Endothelial cell of umbilical vein (primary cell): ENCODE measurements around the gene TMEM214. TPM values are rescaled to one million over a fixed set of nuclear protein-coding genes. Genes with fewer than 3 reads are reported as not detected.

Experiments
- BruUV-seq: library from RNA; stranded (reverse); fragments of 400-500 nt; replicated peaks from 2 replicates; lab custom pipeline; 2021; lab: Mats Ljungman, UMichigan
- CTCF ChIA-PET: fragments of 300-600, 350-600 bp; sonication (Branson Sonifier 250); formaldehyde crosslinking; loops from one replicate; lab custom pipeline; 2021; ENCODE audit warnings: antibody characterized with exemption, inconsistent platforms; lab: Charles Lee
- POLR2A ChIA-PET: fragments of 300-600, 350-600 bp; sonication (Branson Sonifier 250); formaldehyde crosslinking; loops from one replicate; lab custom pipeline; 2021; ENCODE audit warnings: antibody characterized with exemption, inconsistent platforms; lab: Charles Lee
- DNase-seq: peaks from one replicate; pipeline ENCODE4 v3.0.0-alpha.2; 2011; ENCODE audit warnings: low read depth, low spot score
- FAIRE-seq: peaks from 2 replicates; lab custom pipeline; 2011; peaks lifted over from hg19 to GRCh38; lab: Jason Lieb, UNC
- H2AFZ ChIP-seq: 2 replicates; pipeline ENCODE4 v1.6.0; 2012; ENCODE audit warnings: low read depth, low read length, control low read depth, inconsistent platforms
- H3K27ac ChIP-seq: 2 replicates; pipeline ENCODE4 v1.5.1; 2011; ENCODE audit warnings: low read depth, mild to moderate bottlenecking, control low read depth, low read length, moderate library complexity; ENCODE audit not compliant: insufficient read depth
- H3K27me3 ChIP-seq, 2 experiments: 2 replicates each; pipeline versions ENCODE4 v1.6.0 to v1.6.1; 2011; ENCODE audit warnings: low read length in 2 of 2, mixed read lengths in 1 of 2; ENCODE audit not compliant: control insufficient read depth in 2 of 2, insufficient read depth in 2 of 2
- H3K36me3 ChIP-seq, 2 experiments: 2 replicates in 1 of 2; 3 replicates in 1 of 2; pipeline ENCODE4 v1.5.1; 2011; ENCODE audit warnings: low read length in 2 of 2, mild to moderate bottlenecking in 1 of 2, moderate library complexity in 1 of 2; ENCODE audit not compliant: control insufficient read depth in 2 of 2, insufficient read depth in 2 of 2; ENCODE audit errors: extremely low read depth in 1 of 2
- H3K4me1 ChIP-seq: 3 replicates; pipeline ENCODE4 v1.5.1; 2011; ENCODE audit warnings: mild to moderate bottlenecking, low read length; ENCODE audit not compliant: control insufficient read depth, insufficient read depth; ENCODE audit errors: extremely low read depth
- H3K4me2 ChIP-seq: 2 replicates; pipeline ENCODE4 v1.6.1; 2011; ENCODE audit warnings: low read length, control low read depth, mixed read lengths; ENCODE audit not compliant: insufficient read depth
- H3K4me3 ChIP-seq, 3 experiments: fragments of 200-600 bp in 1 of 3; sonication (generic), shearing (Covaris generic) in 1 of 3; replicated peaks in 1 of 3; 2 replicates each; pipeline ENCODE4 v1.5.1; 2011 to 2016; ENCODE audit warnings: control low read depth in 3 of 3, low read length in 3 of 3, mild to moderate bottlenecking in 2 of 3, inconsistent platforms in 1 of 3, low read depth in 1 of 3, moderate library complexity in 1 of 3; ENCODE audit not compliant: insufficient read depth in 1 of 3
- H3K79me2 ChIP-seq: 2 replicates; pipeline ENCODE4 v1.6.0; 2012; ENCODE audit warnings: low read length, inconsistent platforms; ENCODE audit not compliant: control insufficient read depth, insufficient read depth
- H3K9ac ChIP-seq: replicated peaks from 2 replicates; pipeline ENCODE3; 2011; ENCODE audit warnings: low read length, control low read depth; ENCODE audit not compliant: insufficient read depth; ENCODE audit errors: extremely low read depth
- H3K9me1 ChIP-seq: replicated peaks from 3 replicates; pipeline ENCODE4 v1.6.0; 2011; ENCODE audit warnings: mild to moderate bottlenecking, low read length; ENCODE audit not compliant: control insufficient read depth, insufficient read depth; ENCODE audit errors: extremely low read depth
- H3K9me3 ChIP-seq: replicated peaks from 2 replicates; pipeline ENCODE4 v1.5.1; 2012; ENCODE audit warnings: low read length, inconsistent platforms; ENCODE audit not compliant: control insufficient read depth, insufficient read depth
- H4K20me1 ChIP-seq: replicated peaks from 2 replicates; pipeline ENCODE3; 2011; ENCODE audit warnings: mild to moderate bottlenecking, low read length; ENCODE audit not compliant: control insufficient read depth, insufficient read depth; ENCODE audit errors: extremely low read depth
- EZH2 ChIP-seq: IDR thresholded peaks from 2 replicates; pipeline ENCODE4 v1.6.1; 2012; ENCODE audit warnings: borderline replicate concordance, low read depth, mild to moderate bottlenecking, moderate library complexity, low read length, inconsistent platforms; ENCODE audit not compliant: severe bottlenecking
- FOS ChIP-seq: IDR thresholded peaks from 2 replicates; pipeline ENCODE4 v1.6.1; 2011; ENCODE audit warnings: mild to moderate bottlenecking, low read length, moderate library complexity, borderline replicate concordance; ENCODE audit not compliant: insufficient read depth
- GATA2 ChIP-seq: IDR thresholded peaks from 2 replicates; pipeline ENCODE4 v1.7.0; 2011; ENCODE audit warnings: low read depth, mild to moderate bottlenecking, moderate library complexity, mixed read lengths, low read length; ENCODE audit not compliant: insufficient read length, insufficient read depth
- JUN ChIP-seq: IDR thresholded peaks from 2 replicates; pipeline ENCODE4 v1.6.1; 2011; ENCODE audit warnings: borderline replicate concordance, low read depth; ENCODE audit not compliant: insufficient read length, insufficient read depth
- MYC ChIP-seq: IDR thresholded peaks from one replicate; pipeline ENCODE4 v1.6.1; 2011; ENCODE audit warnings: mild to moderate bottlenecking, low read depth, low read length
- POLR2A ChIP-seq: IDR thresholded peaks from 2 replicates; pipeline ENCODE4 v1.6.1; 2012; ENCODE audit warnings: low read depth, mild to moderate bottlenecking, control low read depth, low read length
- POLR2AphosphoS5 ChIP-seq: IDR thresholded peaks from 2 replicates; pipeline ENCODE4 v1.6.1; 2012; ENCODE audit warnings: low read depth, mild to moderate bottlenecking, control low read depth, low read length, moderate library complexity; ENCODE audit not compliant: insufficient read depth
- dilution Hi-C: fragments of 300-500 bp; cut with MboI; formaldehyde crosslinking; loops from one replicate; pipeline ENCODE4 v1.15.0; 2019; ENCODE audit warnings: low sequenced_read_pairs; ENCODE audit not compliant: extremely low pct_ligation_motif_present
- intact Hi-C: fragments of 100-400 bp; cut with micrococcal nuclease; formaldehyde crosslinking; loops from one replicate; pipeline ENCODE4 v1.10.0; 2022
- polyA plus RNA-seq, 4 experiments: library from polyadenylated mRNA; depleted of rRNA in 3 of 4; stranded (reverse) in 3 of 4; unstranded in 1 of 4; fragments of >200 nt; gene quantifications; 2 replicates each; pipeline versions ENCODE4 v1.2.1 to v1.2.3, GENCODE V29; 2011 to 2012; ENCODE audit warnings: missing spikeins in 1 of 4
- total RNA-seq: library from RNA; stranded (reverse); gene quantifications from 2 replicates; pipeline ENCODE4 v1.2.3, GENCODE V29; 2021
- TF ChIP-seq, protein P1 (sequence below), 2 donors: IDR thresholded peaks; 1 replicate in 1 of 2; 2 replicates in 1 of 2; pipeline ENCODE4 v1.5.1; 2011; ENCODE audit warnings: low read length in 2 of 2, mild to moderate bottlenecking in 2 of 2, moderate library complexity in 2 of 2, control low read depth in 1 of 2, inconsistent platforms in 1 of 2, low read depth in 1 of 2; ENCODE audit not compliant: insufficient read depth in 1 of 2; ENCODE audit errors: extremely low read depth in 1 of 2
- TF ChIP-seq, protein P2 (sequence below): IDR thresholded peaks from 2 replicates; pipeline ENCODE4 v1.6.1; 2011; ENCODE audit not compliant: insufficient read depth, insufficient read length

Gene TMEM214
- total and polyA plus RNA-seq, 2 donors (not counting 3 experiments of a cell fraction or from before 2014, with no cell fraction given): 109 to 163 TPM

DNA sequence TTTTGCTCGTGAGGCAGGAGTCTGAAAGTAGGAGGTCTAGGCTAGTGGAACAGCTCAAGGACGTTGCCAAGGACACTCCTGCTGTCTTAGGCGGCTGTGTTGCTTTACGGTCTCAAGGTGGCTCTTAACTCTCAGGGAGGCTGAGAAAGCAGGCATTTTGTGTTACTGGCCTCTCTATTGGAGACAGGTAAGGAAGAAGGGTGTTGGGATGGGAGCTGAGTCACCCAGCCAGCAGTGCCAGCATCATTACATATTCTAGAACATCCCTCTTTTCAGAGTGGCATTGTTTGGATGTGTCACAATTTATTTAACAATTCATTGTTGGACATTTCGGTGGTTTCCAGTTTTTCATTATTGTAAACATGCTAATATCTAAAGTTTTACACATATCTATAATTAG lies 30.8 kb upstream of the TMEM214 start:
- Histone ChIP-seq H3K27me3 (peaks cover 8 to 9% of the 10 kb centered on the region in 2 experiments), H3K36me3 (no peaks in the 10 kb centered on the region), H3K9me3 (no peaks in the 10 kb centered on the region), H3K4me1 (peaks cover 2% of the 10 kb centered on the region), H3K79me2 (no peaks in the 10 kb centered on the region), H4K20me1 (no peaks in the 10 kb centered on the region), H3K4me3 (no peak overlapping the region), H2AFZ (no peak overlapping the region), H3K4me2 (no peak overlapping the region), H3K9me1 (no peaks in the 10 kb centered on the region), H3K27ac (no peak overlapping the region), H3K9ac (no peak overlapping the region)
- DNase-seq (no peak), FAIRE-seq (no peak)
- intact Hi-C loops: no loop called here
- TF ChIP-seq POLR2AphosphoS5: no peak
- TF ChIP-seq POLR2A: no peak
- TF ChIP-seq, protein P1, sequence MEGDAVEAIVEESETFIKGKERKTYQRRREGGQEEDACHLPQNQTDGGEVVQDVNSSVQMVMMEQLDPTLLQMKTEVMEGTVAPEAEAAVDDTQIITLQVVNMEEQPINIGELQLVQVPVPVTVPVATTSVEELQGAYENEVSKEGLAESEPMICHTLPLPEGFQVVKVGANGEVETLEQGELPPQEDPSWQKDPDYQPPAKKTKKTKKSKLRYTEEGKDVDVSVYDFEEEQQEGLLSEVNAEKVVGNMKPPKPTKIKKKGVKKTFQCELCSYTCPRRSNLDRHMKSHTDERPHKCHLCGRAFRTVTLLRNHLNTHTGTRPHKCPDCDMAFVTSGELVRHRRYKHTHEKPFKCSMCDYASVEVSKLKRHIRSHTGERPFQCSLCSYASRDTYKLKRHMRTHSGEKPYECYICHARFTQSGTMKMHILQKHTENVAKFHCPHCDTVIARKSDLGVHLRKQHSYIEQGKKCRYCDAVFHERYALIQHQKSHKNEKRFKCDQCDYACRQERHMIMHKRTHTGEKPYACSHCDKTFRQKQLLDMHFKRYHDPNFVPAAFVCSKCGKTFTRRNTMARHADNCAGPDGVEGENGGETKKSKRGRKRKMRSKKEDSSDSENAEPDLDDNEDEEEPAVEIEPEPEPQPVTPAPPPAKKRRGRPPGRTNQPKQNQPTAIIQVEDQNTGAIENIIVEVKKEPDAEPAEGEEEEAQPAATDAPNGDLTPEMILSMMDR (IDR thresholded peaks at IDR 0.05; ENCODE audit: extremely low read depth in 1 of 2, insufficient read depth in 1 of 2, low read depth in 1 of 2, low read length in 2 of 2): no peak
- TF ChIP-seq GATA2: no peak
- TF ChIP-seq, protein P2, sequence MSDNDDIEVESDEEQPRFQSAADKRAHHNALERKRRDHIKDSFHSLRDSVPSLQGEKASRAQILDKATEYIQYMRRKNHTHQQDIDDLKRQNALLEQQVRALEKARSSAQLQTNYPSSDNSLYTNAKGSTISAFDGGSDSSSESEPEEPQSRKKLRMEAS: no peak
- TF ChIP-seq JUN: no peak
- TF ChIP-seq MYC: no peak
- no peak for TF ChIP-seq FOS
- no peak for TF ChIP-seq EZH2
- POLR2A ChIA-PET: interaction anchor here (0.6 kb wide), 1 partner anchor 47 kb away, joined by 4 read pairs; no protein-coding TSS in a partner anchor
- dilution Hi-C loops: no loop called here
- no TSS peak for BruUV-seq
- CTCF ChIA-PET: interaction anchor here (1.0 kb wide), 1 partner anchor 59 kb away, joined by 3 read pairs; no protein-coding TSS in a partner anchor
